Stimulated activated CD4-positive, alpha-beta T cell treated with anti-CD3 and anti-CD28 coated beads, TNF-alpha, amount 100 ng/mL, for 24 hours (primary cell): Measurements from ENCODE around the gene STYXL2.

Experiments
- DNase-seq, 3 experiments: peaks; one replicate each; pipeline ENCODE4 v3.0.0-alpha.2; 2020; ENCODE audit warnings: low read depth in 3 of 3

STYXL2 gene

DNA sequence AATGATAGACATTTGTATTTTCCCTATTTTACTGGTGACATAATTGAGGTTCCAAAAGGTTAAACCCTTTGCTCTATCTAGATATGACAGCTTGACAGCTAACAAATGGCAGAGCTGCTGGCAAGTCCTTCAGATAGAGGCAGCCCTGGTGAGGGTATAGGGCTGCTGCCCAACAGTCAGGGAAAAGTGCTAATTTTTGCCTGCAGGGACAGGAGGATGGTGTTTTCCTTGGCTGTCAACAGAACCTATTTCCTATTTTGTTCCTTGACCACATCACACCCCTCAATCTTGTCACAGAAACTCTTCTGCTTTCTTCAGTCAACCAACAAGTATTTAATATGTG, 16.0 kb upstream of the STYXL2 start:
- no peak for DNase-seq

DNA sequence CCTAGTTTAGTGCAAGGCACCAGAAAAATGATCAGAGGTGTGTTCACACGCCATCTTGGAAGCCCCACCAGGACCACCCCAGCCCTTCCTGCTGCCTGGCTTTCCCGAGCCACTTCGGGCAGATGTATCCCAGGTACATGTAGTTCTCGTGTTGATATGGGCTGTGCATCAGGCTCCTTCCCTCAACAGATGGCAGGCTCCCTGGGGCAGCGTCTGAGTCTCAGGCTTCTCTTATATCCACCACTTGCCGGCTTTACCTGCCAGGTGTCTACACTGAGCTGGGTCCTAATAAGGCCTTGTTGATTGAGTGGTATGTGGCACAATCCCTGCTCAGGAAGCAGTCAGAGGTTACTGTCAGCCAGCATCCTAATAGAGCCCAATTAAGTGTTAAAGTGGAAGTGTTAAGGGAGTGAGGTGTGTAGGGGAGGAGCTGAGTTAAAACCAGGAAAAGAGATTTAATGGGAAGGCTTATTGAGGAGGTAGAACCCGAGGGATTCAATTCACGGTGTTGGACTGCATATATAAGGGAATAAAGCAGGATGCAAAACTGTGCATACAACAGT, 12.2 kb upstream of the STYXL2 start:
- DNase-seq, result no peak

- no peak for DNase-seq
These were observed 11.3 kb upstream of the STYXL2 start for GRCh38 chr1:167082511-167083027.

- DNase-seq, result no peak
These were observed 10.7 kb upstream of the STYXL2 start for GRCh38 chr1:167083066-167083665.

- no peak for DNase-seq
These were observed 10.0 kb upstream of the STYXL2 start for GRCh38 chr1:167083871-167084270.

GRCh38 chr1:167084757-167085156, 9.1 kb upstream of the STYXL2 start:
- DNase-seq, result no peak

DNA sequence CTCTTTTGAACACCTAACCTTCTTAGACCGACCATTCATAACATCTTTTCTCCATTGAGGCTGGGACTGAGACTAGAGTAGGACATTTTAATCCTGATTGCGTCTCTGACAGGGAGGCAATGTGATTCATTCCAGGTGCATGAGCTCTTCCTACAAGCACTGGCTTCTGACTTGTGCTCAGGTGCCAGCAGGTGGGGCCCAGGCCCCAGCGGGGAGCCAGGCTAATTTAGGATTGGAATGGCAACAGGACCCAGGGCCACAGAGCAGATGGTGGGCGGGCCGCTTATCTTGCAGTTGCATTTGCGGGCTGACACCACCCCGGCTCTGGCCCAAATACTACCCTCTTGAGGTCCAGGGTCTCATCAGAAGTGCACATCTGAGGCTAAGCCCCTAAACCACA, 7.8 kb upstream of the STYXL2 start:
- no peak for DNase-seq

- no peak for DNase-seq
These were observed 7.1 kb upstream of the STYXL2 start for GRCh38 chr1:167086768-167087167.

DNA sequence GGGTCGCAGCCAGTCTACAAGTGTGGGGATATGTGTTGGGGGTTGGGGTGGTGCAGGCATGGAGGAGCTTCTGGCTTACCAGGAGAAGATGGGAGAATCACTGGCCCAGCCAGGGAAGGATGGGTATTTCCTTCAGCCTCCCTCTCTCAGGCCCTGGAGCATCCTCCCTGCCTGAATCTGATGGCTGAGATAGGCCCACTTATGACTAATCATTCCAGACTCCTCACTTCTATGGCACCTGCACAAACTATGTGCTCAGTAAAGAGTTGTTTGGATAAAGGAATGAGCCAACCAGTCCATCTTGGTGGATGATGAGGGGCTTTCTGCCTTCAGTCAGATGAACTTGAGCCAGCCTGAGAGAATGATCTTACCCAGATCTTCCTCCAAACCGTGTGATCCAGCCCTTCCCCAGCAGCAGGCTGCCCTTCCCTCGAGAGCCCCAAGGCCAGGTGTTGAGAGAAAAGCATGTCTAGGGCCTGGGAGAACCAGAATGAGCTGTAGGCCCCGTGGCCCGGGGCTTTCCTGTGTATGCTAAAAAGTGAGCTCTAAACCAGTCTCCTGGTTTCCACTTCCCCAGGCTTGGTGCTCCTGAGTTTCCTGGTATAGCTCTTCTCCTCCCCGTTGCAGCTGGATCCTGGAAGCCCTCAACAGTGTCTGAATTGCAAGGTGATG, 5.0 kb upstream of the STYXL2 start:
- DNase-seq, result no peak

GRCh38 chr1:167089939-167090313, 3.9 kb upstream of the STYXL2 start:
- DNase-seq, result no peak

DNA sequence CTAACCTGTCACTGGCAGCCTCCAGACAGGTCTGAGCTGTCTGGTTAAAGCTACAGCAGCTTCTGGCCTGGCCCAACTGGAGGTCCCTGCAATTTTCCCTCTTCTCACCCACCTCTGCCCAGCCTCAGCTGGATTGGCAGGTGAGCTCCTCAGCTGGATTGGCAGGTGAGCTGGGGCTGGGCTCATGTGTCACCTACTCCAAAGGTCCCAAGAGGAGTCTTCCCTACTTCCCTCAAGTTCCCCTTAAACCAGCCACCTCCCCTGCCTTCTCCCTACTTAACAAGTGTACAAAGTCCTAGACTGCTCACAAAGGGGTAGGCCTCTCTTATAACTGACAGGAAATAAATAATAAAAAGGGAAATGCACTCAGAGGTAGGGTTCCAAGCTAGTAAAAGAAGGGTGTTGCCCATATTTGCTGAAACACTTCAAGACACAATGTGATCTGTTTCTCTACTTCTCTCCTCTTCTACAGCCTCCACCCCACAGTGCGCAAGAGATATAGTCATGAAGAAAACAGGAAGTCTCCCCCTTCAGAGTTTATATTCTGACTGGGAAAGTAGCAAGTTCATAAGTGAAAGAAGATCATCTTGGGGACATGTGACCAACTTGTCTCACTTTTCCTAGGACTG, 3.4 kb upstream of the STYXL2 start, which contains the start of gene GPA33:
Gene GPA33 (minus strand): TSS at position 64 of the 629 bp plus-strand sequence. CDS start 90 bp downstream, outside the sequence.
- DNase-seq, result no peak

DNA sequence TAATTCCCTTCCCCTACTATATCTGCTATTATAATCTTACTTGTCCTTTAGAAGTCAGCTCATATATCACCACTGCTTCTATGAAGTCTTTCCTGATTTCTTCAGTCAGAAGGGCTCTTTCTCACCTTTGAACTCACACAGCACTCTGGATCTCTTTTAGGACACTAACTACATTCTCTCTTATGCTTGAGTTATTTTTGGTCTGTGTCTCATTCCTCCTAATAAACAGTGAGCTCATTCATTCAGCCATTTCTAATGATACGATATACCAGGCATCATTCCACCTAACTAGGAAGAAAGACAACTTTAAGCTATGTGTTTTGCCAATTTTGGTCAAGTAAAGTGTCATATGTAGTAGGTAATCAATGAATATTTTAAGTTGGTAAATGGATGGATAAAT, 1.2 kb upstream of the STYXL2 start:
- DNase-seq, result no peak

- DNase-seq, result no peak
These were observed 815 bp downstream of the STYXL2 start for GRCh38 chr1:167094690-167095089.

DNA sequence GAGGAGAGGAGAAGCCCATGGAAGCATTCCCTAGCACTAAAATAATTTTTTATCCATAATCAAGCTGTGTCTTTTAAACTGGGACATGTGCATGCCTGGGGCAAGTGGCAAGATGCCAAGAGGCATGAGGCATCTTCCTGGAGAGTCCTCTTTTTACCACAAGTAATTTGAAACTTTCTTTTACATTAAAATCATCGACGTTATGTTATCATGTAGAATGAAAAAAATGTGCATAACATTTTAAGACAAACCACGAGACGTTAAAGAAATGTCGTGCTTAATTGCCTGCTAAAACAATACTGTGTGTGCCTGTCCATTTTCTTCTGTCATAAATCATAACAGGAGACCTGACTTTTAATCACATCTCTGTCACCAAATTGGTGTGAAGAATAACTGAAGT, 1.5 kb downstream of the STYXL2 start:
- DNase-seq, result no peak

- no peak for DNase-seq
These were observed 6.0 kb downstream of the STYXL2 start for GRCh38 chr1:167099851-167100250.

DNA sequence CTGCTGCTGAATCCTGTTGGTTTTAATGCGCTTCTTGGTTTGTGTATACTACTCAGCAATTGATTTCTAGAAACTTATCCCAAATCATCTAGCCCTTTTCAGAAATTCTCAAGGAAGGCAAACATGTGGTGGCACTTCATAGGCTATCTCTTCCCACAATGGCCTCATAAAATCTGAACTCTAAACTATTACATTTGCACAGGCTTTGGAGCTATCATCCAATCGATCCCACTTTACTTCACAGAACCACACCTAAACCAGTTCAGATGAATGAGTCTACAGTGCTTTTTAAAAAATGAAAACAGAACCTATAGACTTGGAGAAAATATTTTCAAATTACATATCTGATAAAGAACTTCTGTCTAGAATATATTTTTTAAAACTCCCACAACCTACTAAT, 6.9 kb downstream of the STYXL2 start:
- no peak for DNase-seq

GRCh38 chr1:167101754-167102153, 7.9 kb downstream of the STYXL2 start:
- DNase-seq, result no peak

- no peak for DNase-seq
These were observed 9.2 kb downstream of the STYXL2 start for GRCh38 chr1:167102906-167103573.

DNA sequence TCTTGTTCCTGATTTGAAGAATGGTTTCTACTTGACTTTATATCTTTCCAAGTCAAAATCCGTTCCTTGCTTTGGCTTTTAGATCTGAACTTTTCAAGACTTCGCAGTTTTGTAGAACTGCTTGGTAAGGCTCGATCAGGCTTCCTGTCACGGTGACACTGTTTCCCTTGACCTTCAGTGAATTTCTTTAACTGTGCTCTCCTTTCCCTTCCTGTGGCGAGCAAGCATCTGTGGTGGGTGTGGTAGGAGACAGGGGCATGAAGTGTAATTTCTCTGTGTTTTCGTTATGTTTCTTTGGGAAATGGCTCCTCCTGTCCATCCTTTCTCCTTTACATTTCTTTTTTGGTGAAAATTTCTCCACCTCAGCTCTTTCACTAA, 10.4 kb downstream of the STYXL2 start:
- DNase-seq, result no peak

DNA sequence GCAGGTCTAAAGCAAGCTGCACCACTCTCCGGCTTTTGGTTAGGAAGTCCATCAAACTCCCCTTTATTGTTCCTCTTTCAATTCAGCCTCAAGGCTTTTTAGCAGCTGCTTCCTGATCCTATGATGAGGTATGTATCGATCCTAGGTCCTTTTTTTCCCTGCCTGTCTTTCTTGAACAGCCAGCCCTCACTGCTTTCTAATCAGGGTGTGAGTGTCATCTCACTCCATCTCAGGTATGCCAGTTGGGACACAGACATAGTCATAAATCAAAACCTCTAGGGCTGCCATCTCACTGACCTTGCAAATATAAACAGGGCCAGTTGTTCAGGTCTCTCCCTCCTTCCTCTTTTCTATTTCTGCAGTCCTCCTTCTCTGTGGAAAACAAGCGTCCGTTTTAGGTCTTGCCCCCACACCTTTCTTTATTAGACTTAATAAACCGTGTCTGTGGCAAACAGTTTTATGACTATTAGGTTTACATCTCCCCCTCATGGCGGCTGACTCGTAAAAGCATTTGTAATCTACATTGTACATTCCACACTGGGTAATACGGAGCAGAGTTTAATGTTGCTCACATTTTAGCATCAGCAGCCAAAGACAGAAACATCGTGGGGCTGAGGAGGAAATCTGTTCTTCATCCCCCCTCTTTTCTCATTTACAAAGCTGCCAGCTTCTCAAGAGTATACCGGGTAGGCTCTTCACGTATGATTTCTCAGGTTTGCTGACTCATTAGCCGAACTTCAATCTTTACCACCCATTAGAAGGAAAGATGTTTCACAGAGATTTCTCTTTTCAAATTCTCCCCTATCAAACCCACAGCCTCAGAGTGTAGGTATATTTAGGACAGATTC, 11.6 kb downstream of the STYXL2 start:
- no peak for DNase-seq

DNA sequence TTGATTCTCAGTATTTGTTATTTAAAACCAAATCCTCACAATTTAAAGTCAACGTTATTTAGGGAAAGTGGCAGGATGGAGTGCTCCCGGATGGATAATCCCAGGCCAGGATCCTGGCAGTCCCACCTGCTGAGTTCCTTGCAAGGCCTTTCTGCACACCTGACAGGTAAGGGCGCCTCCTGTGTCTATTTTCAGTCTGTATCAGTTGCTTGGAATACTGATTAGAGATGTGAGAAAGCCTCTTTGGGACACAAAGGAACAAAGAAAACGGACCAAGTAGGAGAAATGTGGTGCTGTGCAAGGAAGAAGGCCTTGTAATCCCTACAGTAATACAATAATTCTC, 12.2 kb downstream of the STYXL2 start:
- no peak for DNase-seq

GRCh38 chr1:167107456-167107855, 13.6 kb downstream of the STYXL2 start:
- DNase-seq, result no peak
